ENCODE results near the gene ZMIZ2.
"Not testable (repeated sequence)": the region's sequence is repeated elsewhere in the genome, so short reads cannot be mapped to it uniquely, and the experiment has no call there.

ZMIZ2 gene

GRCh38 chr7:44771358-44771757 is 22.7 kb downstream of the ZMIZ2 start:
- Histone ChIP-seq H3K27ac (ENCODE audit: low read depth, low read length) (no peak overlapping the region), H3K9ac (ENCODE audit: low read depth in 1 of 2, low read length in 2 of 2) (no peak overlapping the region), H3K4me3 (ENCODE audit: low read depth in 1 of 2, low read length in 2 of 2) (no peak overlapping the region), H3K4me1 (ENCODE audit: control insufficient read depth in 1 of 2, insufficient read depth in 2 of 2, low read length in 2 of 2) (peaks cover 32 to 33% of the 10 kb centered on the region in 2 donors), H3K9me3 (ENCODE audit: control insufficient read depth in 1 of 2, low read length in 2 of 2) (no peaks in the 10 kb centered on the region), H3K36me3 (ENCODE audit: control insufficient read depth in 1 of 2, insufficient read depth in 2 of 2, low read length in 2 of 2) (peaks cover 12 to 18% of the 10 kb centered on the region in 2 donors), H3K27me3 (ENCODE audit: control insufficient read depth in 1 of 2, insufficient read depth in 2 of 2, low read length in 2 of 2) (no peaks in the 10 kb centered on the region)

GRCh38 chr7:44772440-44772839 is 23.8 kb downstream of the ZMIZ2 start:
- Histone ChIP-seq H3K27me3 (ENCODE audit: control insufficient read depth in 1 of 2, insufficient read depth in 2 of 2, low read length in 2 of 2) (no peaks in the 10 kb centered on the region), H3K36me3 (ENCODE audit: control insufficient read depth in 1 of 2, insufficient read depth in 2 of 2, low read length in 2 of 2) (peaks cover under 1 to 7% of the 10 kb centered on the region in 2 donors), H3K27ac (ENCODE audit: low read depth, low read length) (no peak overlapping the region), H3K9ac (ENCODE audit: low read depth in 1 of 2, low read length in 2 of 2) (no peak overlapping the region), H3K4me1 (ENCODE audit: control insufficient read depth in 1 of 2, insufficient read depth in 2 of 2, low read length in 2 of 2) (peaks cover 29 to 32% of the 10 kb centered on the region in 2 donors), H3K9me3 (ENCODE audit: control insufficient read depth in 1 of 2, low read length in 2 of 2) (no peaks in the 10 kb centered on the region), H3K4me3 (ENCODE audit: low read depth in 1 of 2, low read length in 2 of 2) (no peak overlapping the region)

GRCh38 chr7:44772867-44773266 is 24.2 kb downstream of the ZMIZ2 start:
- no peak overlapping the region for H3K9ac ChIP-seq (ENCODE audit: low read depth in 1 of 2, low read length in 2 of 2)
- H3K27me3 ChIP-seq (ENCODE audit: control insufficient read depth in 1 of 2, insufficient read depth in 2 of 2, low read length in 2 of 2): no peaks in the 10 kb centered on the region
- no peak overlapping the region for H3K4me3 ChIP-seq (ENCODE audit: low read depth in 1 of 2, low read length in 2 of 2)
- peaks cover 25 to 27% of the 10 kb centered on the region in 2 donors for H3K4me1 ChIP-seq (ENCODE audit: control insufficient read depth in 1 of 2, insufficient read depth in 2 of 2, low read length in 2 of 2)
- peaks cover 0 to 3% of the 10 kb centered on the region in 2 donors for H3K36me3 ChIP-seq (ENCODE audit: control insufficient read depth in 1 of 2, insufficient read depth in 2 of 2, low read length in 2 of 2)
- no peak overlapping the region for H3K27ac ChIP-seq (ENCODE audit: low read depth, low read length)
- no peaks in the 10 kb centered on the region for H3K9me3 ChIP-seq (ENCODE audit: control insufficient read depth in 1 of 2, low read length in 2 of 2)

GRCh38 chr7:44774486-44774885 is 25.8 kb downstream of the ZMIZ2 start:
- H3K36me3 ChIP-seq (ENCODE audit: control insufficient read depth in 1 of 2, insufficient read depth in 2 of 2, low read length in 2 of 2); H3K27ac ChIP-seq (ENCODE audit: low read depth, low read length): not testable (repeated sequence)

GRCh38 chr7:44775383-44776107 is 26.9 kb downstream of the ZMIZ2 start:
- H3K9me3 ChIP-seq (ENCODE audit: control insufficient read depth in 1 of 2, low read length in 2 of 2): no peaks in the 10 kb centered on the region
- H3K4me3 ChIP-seq (ENCODE audit: low read depth in 1 of 2, low read length in 2 of 2): no peak overlapping the region
- H3K36me3 ChIP-seq (ENCODE audit: control insufficient read depth in 1 of 2, insufficient read depth in 2 of 2, low read length in 2 of 2): no peaks in the 10 kb centered on the region
- no peak overlapping the region for H3K27ac ChIP-seq (ENCODE audit: low read depth, low read length)
- H3K4me1 ChIP-seq (ENCODE audit: control insufficient read depth in 1 of 2, insufficient read depth in 2 of 2, low read length in 2 of 2): peaks cover 0 to 2% of the 10 kb centered on the region in 2 donors
- no peaks in the 10 kb centered on the region for H3K27me3 ChIP-seq (ENCODE audit: control insufficient read depth in 1 of 2, insufficient read depth in 2 of 2, low read length in 2 of 2)
- no peak overlapping the region for H3K9ac ChIP-seq (ENCODE audit: low read depth in 1 of 2, low read length in 2 of 2)

More at GRCh38 chr7:44774486-44774885, 25.8 kb downstream of the ZMIZ2 start:
- not testable (repeated sequence) for H3K9me3 ChIP-seq (ENCODE audit: control insufficient read depth in 1 of 2, low read length in 2 of 2); H3K4me3 ChIP-seq (ENCODE audit: low read depth in 1 of 2, low read length in 2 of 2); H3K9ac ChIP-seq (ENCODE audit: low read depth in 1 of 2, low read length in 2 of 2); H3K27me3 ChIP-seq (ENCODE audit: control insufficient read depth in 1 of 2, insufficient read depth in 2 of 2, low read length in 2 of 2)
- H3K4me1 ChIP-seq (ENCODE audit: control insufficient read depth in 1 of 2, insufficient read depth in 2 of 2, low read length in 2 of 2): peaks cover 9 to 11% of the 10 kb centered on the region in 2 donors

- H3K9ac ChIP-seq (ENCODE audit: low read depth in 1 of 2, low read length in 2 of 2): no peak overlapping the region
- no peaks in the 10 kb centered on the region for H3K27me3 ChIP-seq (ENCODE audit: control insufficient read depth in 1 of 2, insufficient read depth in 2 of 2, low read length in 2 of 2)
- H3K4me3 ChIP-seq (ENCODE audit: low read depth in 1 of 2, low read length in 2 of 2): no peak overlapping the region
- H3K36me3 ChIP-seq (ENCODE audit: control insufficient read depth in 1 of 2, insufficient read depth in 2 of 2, low read length in 2 of 2): no peaks in the 10 kb centered on the region
- H3K9me3 ChIP-seq (ENCODE audit: control insufficient read depth in 1 of 2, low read length in 2 of 2): no peaks in the 10 kb centered on the region
- H3K4me1 ChIP-seq (ENCODE audit: control insufficient read depth in 1 of 2, insufficient read depth in 2 of 2, low read length in 2 of 2): no peaks in the 10 kb centered on the region
- no peak overlapping the region for H3K27ac ChIP-seq (ENCODE audit: low read depth, low read length)
Measured at GRCh38 chr7:44776211-44776610, 27.6 kb downstream of the ZMIZ2 start.

GRCh38 chr7:44782460-44782859 is 33.8 kb downstream of the ZMIZ2 start:
- Histone ChIP-seq H3K27ac (ENCODE audit: low read depth, low read length) (no peak overlapping the region), H3K9me3 (ENCODE audit: control insufficient read depth in 1 of 2, low read length in 2 of 2) (no peaks in the 10 kb centered on the region), H3K36me3 (ENCODE audit: control insufficient read depth in 1 of 2, insufficient read depth in 2 of 2, low read length in 2 of 2) (no peaks in the 10 kb centered on the region), H3K27me3 (ENCODE audit: control insufficient read depth in 1 of 2, insufficient read depth in 2 of 2, low read length in 2 of 2) (no peaks in the 10 kb centered on the region), H3K4me1 (ENCODE audit: control insufficient read depth in 1 of 2, insufficient read depth in 2 of 2, low read length in 2 of 2) (no peaks in the 10 kb centered on the region), H3K9ac (ENCODE audit: low read depth in 1 of 2, low read length in 2 of 2) (no peak overlapping the region), H3K4me3 (ENCODE audit: low read depth in 1 of 2, low read length in 2 of 2) (no peak overlapping the region)

GRCh38 chr7:44783407-44783806 is 34.8 kb downstream of the ZMIZ2 start:
- Histone ChIP-seq H3K4me3 (ENCODE audit: low read depth in 1 of 2, low read length in 2 of 2) (no peak overlapping the region), H3K9ac (ENCODE audit: low read depth in 1 of 2, low read length in 2 of 2) (no peak overlapping the region), H3K27ac (ENCODE audit: low read depth, low read length) (no peak overlapping the region), H3K9me3 (ENCODE audit: control insufficient read depth in 1 of 2, low read length in 2 of 2) (no peaks in the 10 kb centered on the region), H3K36me3 (ENCODE audit: control insufficient read depth in 1 of 2, insufficient read depth in 2 of 2, low read length in 2 of 2) (no peaks in the 10 kb centered on the region), H3K4me1 (ENCODE audit: control insufficient read depth in 1 of 2, insufficient read depth in 2 of 2, low read length in 2 of 2) (no peaks in the 10 kb centered on the region), H3K27me3 (ENCODE audit: control insufficient read depth in 1 of 2, insufficient read depth in 2 of 2, low read length in 2 of 2) (no peaks in the 10 kb centered on the region)

- Histone ChIP-seq H3K36me3 (ENCODE audit: control insufficient read depth in 1 of 2, insufficient read depth in 2 of 2, low read length in 2 of 2) (no peaks in the 10 kb centered on the region), H3K4me3 (ENCODE audit: low read depth in 1 of 2, low read length in 2 of 2) (no peak overlapping the region), H3K9ac (ENCODE audit: low read depth in 1 of 2, low read length in 2 of 2) (no peak overlapping the region), H3K27me3 (ENCODE audit: control insufficient read depth in 1 of 2, insufficient read depth in 2 of 2, low read length in 2 of 2) (no peaks in the 10 kb centered on the region), H3K27ac (ENCODE audit: low read depth, low read length) (no peak overlapping the region), H3K9me3 (ENCODE audit: control insufficient read depth in 1 of 2, low read length in 2 of 2) (no peaks in the 10 kb centered on the region), H3K4me1 (ENCODE audit: control insufficient read depth in 1 of 2, insufficient read depth in 2 of 2, low read length in 2 of 2) (no peaks in the 10 kb centered on the region)
Measured at GRCh38 chr7:44784364-44784763, 35.7 kb downstream of the ZMIZ2 start.

GRCh38 chr7:44785218-44785617 is 36.6 kb downstream of the ZMIZ2 start:
- H3K9me3 ChIP-seq (ENCODE audit: control insufficient read depth in 1 of 2, low read length in 2 of 2); H3K4me3 ChIP-seq (ENCODE audit: low read depth in 1 of 2, low read length in 2 of 2); H3K4me1 ChIP-seq (ENCODE audit: control insufficient read depth in 1 of 2, insufficient read depth in 2 of 2, low read length in 2 of 2); H3K36me3 ChIP-seq (ENCODE audit: control insufficient read depth in 1 of 2, insufficient read depth in 2 of 2, low read length in 2 of 2); H3K27me3 ChIP-seq (ENCODE audit: control insufficient read depth in 1 of 2, insufficient read depth in 2 of 2, low read length in 2 of 2); H3K27ac ChIP-seq (ENCODE audit: low read depth, low read length); H3K9ac ChIP-seq (ENCODE audit: low read depth in 1 of 2, low read length in 2 of 2): not testable (repeated sequence)

All from duodenal mucosa (tissue), 2 donors.